Activated CD8-positive, alpha-beta memory T cell treated with anti-CD3 and anti-CD28 coated beads, Interleukin-2, amount 50 U/mL, for 48 hours (primary cell): ENCODE measurements around the gene NFU1.
"Not testable (repeated sequence)": the region's sequence is repeated elsewhere in the genome, so short reads cannot be mapped to it uniquely, and the experiment has no call there.

ENCODE experiments used
- DNase-seq: peaks from one replicate; pipeline ENCODE4 v3.0.0-alpha.2; 2020

The NFU1 gene

GRCh38 chr2:69449906-69450305 is 12.7 kb upstream of the NFU1 start:
- no peak for DNase-seq

GRCh38 chr2:69443673-69444072 is 6.4 kb upstream of the NFU1 start:
- DNase-seq, result not testable (repeated sequence)

- DNase-seq, result not testable (repeated sequence)
These were observed 2.3 kb upstream of the NFU1 start for GRCh38 chr2:69439499-69439898.

GRCh38 chr2:69438580-69438979 is 1.3 kb upstream of the NFU1 start:
- DNase-seq, result no peak

GRCh38 chr2:69437751-69438154 is 518 bp upstream of the NFU1 start:
- no peak for DNase-seq

GRCh38 chr2:69436596-69436937 is 668 bp downstream of the NFU1 start:
- no peak for DNase-seq

GRCh38 chr2:69434753-69435152 is 2.5 kb downstream of the NFU1 start:
- DNase-seq, result no peak

GRCh38 chr2:69429491-69430183 is 7.6 kb downstream of the NFU1 start:
- no peak for DNase-seq

GRCh38 chr2:69428981-69429380 is 8.3 kb downstream of the NFU1 start:
- DNase-seq, result no peak

GRCh38 chr2:69424419-69424818 is 12.8 kb downstream of the NFU1 start:
- DNase-seq, result no peak

- no peak for DNase-seq
These were observed 15.0 kb downstream of the NFU1 start for GRCh38 chr2:69422198-69422597.

GRCh38 chr2:69419111-69419510 is 18.1 kb downstream of the NFU1 start:
- not testable (repeated sequence) for DNase-seq

GRCh38 chr2:69416147-69416546 is 21.1 kb downstream of the NFU1 start:
- no peak for DNase-seq

- no peak for DNase-seq
These were observed 26.1 kb downstream of the NFU1 start for GRCh38 chr2:69411120-69411519.

- no peak for DNase-seq
These were observed 31.9 kb downstream of the NFU1 start for GRCh38 chr2:69405306-69405705.

GRCh38 chr2:69400121-69400520 is 37.1 kb downstream of the NFU1 start:
- no peak for DNase-seq

GRCh38 chr2:69397234-69397633 is 40.0 kb downstream of the NFU1 start:
- no peak for DNase-seq

- DNase-seq, result no peak
These were observed 41.4 kb downstream of the NFU1 start for GRCh38 chr2:69395866-69396265.

- DNase-seq, result no peak
These were observed 43.3 kb downstream of the NFU1 start for GRCh38 chr2:69393963-69394362.

GRCh38 chr2:69390471-69390870 is 46.8 kb downstream of the NFU1 start:
- DNase-seq, result no peak

- no peak for DNase-seq
These were observed 47.2 kb downstream of the NFU1 start for GRCh38 chr2:69390001-69390400.

GRCh38 chr2:69389271-69389670 is 48.0 kb downstream of the NFU1 start:
- DNase-seq, result no peak

GRCh38 chr2:69387770-69388481 is 49.3 kb downstream of the NFU1 start:
- DNase-seq, result no peak

GRCh38 chr2:69386789-69387734 is 50.2 kb downstream of the NFU1 start, which contains the start of gene GFPT1:
Gene GFPT1, minus strand, starts transcription at chr2:69387227. Its CDS starts 156 bp downstream, at chr2:69387071.
- DNase-seq, result peak; percentile 96
